HuH-7.5 (cell line): ENCODE measurements around the gene PRLR.
"Not testable (repeated sequence)": the region's sequence is repeated elsewhere in the genome, so short reads cannot be mapped to it uniquely, and the experiment has no call there.

Experiments used
- DNase-seq: peaks from one replicate; pipeline ENCODE4 v3.0.0; 2011; ENCODE audit warnings: low spot score

Gene PRLR

DNA sequence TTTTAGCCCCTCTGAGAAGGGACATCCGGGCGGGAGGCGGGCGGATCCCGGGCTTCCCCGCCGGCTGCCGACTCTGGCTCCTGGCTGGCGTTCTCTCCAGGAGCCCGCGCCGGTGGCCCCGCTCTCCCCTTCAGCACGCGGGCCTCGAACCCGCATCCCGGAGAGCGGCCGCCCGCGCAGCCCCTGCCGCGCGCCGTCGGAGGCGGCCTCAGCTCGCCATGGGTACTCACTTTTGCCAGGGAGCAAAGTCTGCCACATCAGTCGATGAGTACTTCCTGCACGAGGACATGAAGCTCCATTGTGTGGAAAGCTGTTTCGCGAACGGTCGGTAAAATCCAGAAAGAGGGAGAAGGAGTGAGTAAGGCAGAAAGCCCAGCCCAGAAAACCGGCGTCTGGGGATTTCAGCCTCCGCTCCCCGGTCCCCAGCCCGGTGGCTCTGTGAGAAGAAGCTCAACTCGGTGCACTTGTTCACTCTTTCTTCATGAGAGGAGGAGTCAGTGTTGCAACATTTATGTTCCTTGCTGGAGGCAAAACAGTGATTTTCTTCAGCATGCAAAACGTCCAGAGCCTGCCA lies at the start of gene PRLR:
Gene PRLR (minus strand): TSS at position 450 of the 574 bp plus-strand sequence. CDS start 140,867 bp downstream, outside the sequence.
- DNase-seq: peak; percentile 55

DNA sequence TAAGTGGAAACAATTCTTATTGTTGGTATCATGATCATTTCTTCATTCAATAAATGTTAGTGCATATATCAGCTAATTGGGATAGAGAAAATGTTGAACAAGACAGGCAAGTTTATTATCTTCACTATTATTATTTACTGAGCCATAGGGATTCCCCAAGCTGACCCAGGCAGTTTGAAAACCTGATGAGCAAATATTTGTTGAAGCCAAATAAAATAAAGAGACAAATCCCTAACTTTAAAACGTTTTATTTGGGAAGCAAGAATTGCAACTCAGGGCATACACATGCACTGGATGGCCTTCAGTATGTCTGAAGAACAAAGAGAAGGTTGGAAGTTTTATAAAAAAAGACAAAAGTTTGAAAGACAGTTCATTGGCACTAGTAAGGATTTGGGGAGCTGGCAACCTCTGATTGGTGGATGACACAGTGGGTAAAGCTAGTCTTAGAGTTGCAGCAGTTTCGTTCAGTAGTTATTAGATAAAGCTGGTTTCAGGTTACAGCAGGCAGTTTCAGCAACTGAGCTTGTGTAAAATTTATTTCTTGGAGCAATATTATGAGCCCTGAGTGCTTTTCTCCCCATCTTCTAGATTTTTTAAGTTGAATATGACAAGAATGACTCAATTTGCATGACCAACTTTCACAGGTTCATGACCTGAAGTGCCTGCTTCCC lies 44.7 kb upstream of the PRLR start:
- DNase-seq: no peak

DNA sequence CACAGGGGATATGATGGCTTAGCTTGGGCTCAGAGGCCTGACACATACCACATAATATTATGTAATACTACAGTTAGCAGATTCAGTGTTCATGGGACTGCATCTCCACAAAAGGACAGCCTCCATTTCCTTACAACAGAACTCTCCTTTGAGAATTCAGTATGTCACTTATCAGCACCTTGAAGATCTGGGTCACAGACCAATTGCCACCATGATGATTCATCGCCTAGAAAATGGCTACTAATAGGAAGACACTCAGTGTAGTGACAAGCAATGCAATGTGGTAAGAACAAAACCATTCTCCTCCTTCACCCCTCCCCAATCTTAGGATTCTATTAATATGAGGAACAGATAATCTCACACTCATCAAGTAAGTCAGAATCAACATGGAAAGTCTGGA lies 38.7 kb upstream of the PRLR start:
- no peak for DNase-seq

DNA sequence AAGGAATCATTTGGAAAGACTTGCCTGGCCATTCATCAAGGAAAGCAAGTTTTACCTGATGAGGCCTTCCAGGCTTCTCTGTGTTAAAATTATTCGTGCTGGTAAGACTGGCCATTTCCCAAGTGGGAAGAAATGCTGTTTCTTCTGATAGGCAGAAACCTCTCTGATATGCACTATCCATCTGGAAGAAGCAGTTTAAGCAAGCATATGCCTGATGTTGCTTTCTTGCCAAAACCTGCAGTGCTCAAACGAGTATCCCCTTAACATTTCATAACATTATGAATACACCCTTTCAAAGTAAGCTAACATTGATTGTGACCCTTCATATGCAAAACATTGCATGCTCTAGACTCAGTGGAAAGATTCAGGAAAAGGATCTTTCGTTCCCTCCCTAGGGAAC lies 36.0 kb upstream of the PRLR start:
- DNase-seq: no peak

DNA sequence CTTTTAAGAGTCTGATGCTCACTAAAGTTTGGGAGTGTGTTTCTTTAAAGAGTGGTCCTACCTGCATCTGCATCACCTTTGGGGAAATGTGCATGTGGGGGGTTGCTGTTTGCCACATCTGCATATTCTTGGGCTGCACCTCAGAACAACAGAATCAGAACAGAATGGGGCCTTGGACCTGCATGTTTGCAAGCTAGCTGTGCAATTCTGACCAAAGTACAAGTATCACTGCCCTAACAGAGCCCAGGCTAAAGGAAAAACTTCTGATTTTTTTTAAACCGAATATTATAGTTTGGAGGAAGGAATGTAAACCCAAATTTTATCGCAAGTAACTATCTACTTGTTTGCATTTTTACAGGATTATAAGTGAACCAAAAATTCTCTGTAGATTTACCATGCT lies 34.2 kb upstream of the PRLR start:
- DNase-seq: no peak

DNA sequence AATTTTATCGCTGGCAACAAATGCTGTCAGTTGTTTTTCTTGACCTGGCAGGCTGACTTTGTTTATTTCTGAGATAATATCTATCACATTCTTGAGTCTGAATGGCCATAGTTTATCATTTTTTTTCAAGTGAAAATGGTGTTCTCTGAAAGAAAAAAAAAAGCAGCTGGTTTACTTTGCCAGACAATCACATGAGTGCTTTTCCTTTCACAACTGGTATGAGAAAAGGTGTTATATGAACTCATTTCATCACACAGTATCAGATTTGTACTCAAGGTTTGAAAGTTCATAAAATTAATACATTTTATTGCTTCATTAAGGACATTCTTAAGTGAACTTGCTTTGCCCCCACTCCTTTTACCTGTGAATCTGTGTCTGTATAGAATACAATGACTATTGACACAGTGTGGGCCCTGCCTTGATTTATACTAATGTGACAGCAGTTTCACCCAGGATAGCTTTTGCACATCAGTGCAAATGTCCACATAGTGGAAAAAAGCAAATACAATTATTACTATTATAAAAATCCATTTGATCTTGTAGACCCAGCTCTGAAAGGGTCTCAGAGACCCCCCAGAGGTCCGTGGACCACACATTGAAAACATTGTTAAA lies 33.1 kb upstream of the PRLR start:
- DNase-seq: no peak

DNA sequence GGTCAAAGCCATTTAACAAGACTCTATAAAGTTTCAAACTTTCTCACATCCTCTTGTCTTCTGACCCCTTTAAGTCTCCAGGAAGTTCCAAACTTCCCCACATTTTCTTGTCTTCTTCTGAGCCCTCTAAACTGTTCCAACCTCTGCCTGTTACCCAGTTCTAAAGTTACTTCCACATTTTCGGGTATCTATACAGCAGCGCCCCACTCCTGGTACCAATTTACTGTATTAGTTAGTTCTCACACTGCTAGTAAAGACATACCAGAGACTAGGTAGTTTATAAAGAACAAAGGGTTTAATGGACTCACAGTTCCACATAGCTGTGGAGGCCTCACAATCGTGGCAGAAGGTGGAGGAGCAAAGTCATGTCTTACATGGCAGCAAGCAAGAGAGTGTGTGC lies 23.3 kb upstream of the PRLR start:
- no peak for DNase-seq

DNA sequence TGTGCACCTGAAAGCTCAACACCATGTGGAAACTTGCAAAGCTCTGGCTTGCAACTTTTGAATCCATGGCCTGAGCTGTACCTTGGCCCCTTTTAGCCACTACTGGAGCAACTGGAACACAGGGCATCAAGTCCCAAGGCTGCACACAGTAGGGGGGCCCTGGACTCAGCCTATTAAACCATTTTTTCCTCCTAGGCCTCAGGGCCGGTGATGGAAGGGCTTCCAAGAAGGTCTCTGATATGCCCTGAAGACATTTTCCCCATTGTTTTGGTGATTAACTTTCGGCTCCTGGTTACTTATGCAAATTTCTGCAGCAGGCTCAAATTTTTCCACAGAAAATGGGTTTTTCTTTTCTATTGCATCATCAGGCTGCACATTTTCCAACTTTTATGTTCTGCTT lies 22.7 kb upstream of the PRLR start:
- no peak for DNase-seq

DNA sequence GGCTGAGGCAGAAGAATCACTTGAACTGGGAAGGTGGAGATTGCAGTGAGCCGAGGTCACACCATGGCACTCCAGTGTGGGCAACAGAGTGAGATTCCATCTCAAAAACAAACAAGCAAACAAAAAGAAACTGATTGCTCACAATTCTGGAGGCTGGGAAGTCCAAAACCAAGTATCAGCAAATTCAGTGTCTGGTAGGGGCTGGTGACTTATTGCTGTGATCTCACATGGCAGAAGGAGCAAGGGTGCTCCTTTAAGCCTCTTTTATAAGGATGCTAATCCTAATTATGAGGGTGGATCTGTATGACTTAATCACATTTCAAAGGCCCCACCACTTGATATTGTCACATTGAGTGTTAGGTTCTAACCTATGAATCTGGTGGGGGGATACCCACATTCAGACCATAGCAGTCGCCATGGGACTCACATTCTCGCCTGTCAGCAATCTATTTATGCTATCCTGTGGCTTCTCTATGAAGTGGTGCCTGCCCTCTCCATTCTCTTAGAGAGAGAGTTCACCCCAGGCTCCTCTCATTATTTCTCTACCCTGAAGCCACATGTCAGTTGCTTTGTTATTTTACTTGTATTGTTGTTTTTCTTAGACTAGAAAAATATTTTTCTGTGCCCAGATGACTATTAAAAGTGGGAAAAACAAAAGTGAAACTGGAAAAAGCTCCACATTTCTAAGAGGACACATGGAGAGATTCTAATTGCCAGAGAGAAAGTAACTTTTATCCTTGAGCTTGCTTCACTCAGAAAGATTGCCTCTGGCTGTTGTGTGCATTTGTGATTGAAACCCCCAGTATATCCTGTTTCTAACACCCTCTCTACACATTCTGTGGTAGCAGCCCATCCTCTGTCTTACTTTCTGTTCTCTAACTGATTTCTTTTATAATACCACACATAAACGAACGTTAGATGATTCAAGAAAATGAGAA lies 18.8 kb upstream of the PRLR start:
- DNase-seq: no peak

DNA sequence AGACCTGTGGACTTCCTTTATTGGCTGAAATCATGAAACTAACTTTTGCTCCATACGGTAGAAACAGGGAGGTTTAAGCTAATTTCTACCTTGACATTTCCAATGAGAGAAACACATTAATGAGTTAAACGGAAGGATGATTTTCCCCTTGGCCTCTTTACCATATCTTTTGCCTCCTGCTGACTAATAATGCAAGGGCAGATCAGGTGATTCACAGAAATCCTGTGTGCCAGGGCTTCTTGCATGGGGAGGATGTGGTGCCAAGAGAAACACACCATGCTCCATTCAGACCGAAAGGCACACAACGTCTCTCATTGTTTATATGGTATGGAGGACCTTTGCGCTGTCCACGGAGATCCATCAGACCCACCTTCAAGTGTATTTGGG lies 17.4 kb upstream of the PRLR start:
- no peak for DNase-seq

DNA sequence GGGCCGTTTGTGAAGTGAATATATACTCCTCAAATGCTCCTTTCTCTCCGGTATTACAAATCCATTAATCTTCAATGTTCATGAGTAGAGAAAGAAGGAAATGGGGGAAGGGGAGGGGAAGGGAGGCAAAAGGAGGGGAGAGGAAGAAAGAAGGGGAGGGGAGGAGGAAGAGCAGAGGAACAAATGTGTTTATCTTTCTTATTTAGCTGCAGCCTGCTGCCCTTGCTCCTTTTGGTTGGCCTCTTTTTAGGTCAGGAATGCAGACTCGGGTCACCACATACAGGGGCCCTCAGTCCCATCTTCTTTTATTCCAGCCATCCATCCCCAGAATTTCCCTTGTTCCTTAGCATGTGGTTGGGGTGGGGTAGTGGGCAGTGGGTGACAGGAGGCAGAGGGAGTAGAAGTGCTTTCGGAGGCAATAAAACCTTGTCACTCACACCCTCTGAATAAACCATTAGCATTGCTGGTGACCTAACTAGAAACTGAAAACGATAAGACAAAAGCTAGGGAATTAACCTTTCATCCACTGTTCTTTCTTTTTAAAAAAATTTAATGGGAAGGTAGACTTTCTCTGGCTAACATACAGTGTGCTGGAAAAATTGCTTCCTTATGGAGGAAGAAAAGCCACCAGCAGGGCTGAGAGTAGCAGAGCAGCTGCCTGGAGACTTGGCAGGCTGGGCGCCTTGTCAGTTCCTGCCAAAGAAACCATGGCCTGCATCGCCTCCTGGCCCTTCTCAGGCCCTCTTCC lies 16.8 kb upstream of the PRLR start:
- DNase-seq: no peak

DNA sequence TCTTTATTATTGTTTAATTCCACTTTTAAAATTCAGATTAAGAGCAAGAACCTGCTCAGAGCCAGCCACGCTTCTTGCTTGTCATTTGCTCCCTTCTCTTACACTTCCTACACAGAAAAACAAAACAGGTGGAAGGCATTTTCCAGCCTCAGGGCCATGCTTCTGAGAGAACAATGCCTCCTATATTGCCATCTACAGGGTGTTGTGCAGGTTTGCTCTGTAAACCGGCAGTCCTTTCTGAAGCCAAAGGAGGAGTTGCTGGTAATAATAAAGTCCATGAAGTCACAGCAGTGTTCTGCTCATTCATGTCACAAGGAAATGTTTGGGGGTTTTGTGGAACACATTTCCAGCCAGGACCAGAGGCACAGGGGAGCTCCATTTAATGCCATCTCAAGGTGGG lies 16.1 kb upstream of the PRLR start:
- DNase-seq: no peak

DNA sequence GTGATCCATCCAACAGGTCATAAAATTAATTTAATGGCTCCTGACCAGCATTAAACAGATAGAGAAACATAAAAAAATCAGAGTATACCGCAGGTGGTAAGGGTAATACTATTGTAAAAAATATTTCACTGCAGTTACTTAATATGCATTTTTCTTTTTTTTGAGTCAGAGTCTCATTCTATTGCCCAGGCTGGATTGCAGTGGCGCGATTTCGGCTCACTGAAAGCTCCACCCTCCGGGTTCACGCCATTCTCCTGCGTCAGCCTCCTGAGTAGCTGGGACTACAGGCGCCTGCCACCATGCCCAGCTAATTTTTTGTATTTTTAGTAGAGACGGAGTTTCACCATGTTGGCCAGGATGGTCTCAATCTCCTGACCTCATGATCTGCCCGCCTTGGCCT lies 15.1 kb upstream of the PRLR start:
- DNase-seq: not testable (repeated sequence)

DNA sequence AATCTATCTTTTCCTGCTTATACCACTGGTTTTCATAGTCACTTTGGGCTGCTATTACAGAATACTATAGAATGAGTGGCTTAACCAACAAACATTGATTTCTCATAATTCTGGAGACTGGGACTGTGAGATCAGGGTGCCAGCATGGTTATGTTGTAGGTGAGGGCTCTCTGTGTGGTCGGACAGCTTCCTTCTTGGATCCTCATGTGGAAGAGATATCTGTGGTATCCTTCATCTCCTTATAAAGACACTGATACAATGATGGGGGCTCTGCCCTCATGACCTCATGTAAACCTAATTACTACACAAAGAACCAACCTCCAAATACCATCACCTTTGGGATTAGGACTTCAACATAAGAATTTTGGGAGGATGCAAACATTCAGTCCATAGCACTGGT lies 13.9 kb upstream of the PRLR start:
- DNase-seq: no peak

DNA sequence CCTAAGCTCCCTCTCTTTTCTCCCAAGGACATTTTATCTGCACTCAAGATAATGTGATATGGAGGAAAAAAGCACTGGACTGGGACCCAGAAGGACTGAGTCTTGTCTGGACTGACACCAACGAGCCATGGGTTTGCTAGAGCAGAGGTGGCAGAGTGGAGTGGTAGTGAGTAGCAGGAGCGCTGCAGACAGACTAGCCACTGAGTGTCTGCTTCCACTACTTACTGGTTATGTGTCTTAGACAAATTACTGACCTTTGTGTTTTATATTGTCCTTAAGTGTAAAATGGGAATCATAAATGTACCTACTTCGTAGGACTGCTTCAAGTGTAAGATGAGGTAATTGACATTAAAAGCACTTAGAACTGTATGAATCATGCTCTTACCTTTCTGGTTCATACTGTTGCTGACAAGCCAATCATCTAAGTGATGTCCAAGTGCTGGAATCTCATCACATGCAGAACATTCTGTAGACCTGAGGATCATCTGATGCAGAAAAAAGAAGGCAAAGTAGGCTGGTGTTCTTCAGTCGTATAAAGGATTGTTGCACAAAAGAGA lies 12.5 kb upstream of the PRLR start:
- no peak for DNase-seq

DNA sequence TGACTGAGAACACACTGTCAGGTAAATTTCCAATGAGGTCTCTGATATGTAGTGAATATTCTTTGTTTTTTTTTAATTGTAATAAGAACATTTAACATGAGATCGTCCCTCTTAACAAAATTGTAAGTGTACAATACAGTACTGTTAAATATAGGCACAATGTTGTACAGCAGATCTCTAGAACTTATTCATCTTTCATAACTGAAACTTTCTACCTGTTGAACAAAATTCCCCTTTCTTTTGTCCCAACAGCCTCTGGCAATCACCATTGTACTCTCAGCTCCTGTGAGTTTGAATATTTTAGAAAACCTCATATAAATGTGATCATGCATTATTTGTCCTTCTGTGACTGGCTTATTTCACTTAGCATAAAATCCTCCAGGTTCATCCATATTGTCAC lies 10.6 kb upstream of the PRLR start:
- DNase-seq: no peak

DNA sequence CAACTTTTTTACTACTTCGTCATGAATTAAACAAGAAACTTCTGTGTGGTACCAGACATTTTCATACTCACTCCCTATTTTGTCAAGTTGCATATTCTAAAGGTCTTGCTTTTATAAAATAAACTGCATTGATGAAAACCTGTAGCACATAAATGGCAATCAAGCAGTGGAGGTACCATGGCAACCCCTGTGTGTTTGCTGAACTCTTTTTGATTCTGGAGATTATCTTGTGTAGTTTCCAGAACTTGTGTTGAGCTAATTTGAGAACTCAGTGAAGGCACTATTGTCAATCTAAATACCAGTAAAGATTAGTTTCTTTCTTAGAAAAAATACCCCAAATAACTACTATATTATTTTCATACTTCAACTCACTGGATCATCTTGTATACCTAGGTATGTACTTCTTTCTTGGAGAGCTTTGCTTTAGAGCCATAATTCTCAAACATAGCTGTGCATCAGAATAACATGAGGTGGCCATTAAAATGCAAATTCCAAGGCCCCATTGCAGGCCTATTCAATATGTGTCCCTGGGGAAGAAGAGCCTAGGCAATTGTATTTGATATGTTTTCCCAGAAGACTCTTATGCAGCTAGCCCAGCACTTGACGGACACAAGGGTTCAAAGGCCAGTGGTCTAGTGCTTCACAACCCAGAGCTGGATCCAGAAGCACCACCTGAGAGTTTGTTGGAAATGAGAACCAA lies 9.8 kb upstream of the PRLR start:
- DNase-seq: no peak

DNA sequence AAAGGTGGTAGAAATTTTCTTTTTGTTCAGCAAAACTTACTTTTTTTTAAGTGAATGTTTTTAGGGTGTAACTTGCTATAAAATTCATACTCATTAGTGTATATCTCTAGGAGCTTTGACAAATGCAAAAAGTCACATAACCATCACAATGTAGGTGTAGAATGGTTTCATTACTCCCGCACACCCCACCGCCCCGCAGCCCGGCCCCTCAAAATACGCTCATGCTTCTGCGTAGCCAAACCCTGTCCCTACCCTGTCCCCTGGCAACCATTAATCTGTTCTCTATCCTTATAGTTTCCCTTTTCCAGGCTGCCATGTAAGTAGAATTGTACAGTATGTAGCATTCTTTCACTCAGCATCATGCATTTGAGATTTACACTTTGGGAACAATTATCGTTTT lies 9.2 kb upstream of the PRLR start:
- DNase-seq: no peak

DNA sequence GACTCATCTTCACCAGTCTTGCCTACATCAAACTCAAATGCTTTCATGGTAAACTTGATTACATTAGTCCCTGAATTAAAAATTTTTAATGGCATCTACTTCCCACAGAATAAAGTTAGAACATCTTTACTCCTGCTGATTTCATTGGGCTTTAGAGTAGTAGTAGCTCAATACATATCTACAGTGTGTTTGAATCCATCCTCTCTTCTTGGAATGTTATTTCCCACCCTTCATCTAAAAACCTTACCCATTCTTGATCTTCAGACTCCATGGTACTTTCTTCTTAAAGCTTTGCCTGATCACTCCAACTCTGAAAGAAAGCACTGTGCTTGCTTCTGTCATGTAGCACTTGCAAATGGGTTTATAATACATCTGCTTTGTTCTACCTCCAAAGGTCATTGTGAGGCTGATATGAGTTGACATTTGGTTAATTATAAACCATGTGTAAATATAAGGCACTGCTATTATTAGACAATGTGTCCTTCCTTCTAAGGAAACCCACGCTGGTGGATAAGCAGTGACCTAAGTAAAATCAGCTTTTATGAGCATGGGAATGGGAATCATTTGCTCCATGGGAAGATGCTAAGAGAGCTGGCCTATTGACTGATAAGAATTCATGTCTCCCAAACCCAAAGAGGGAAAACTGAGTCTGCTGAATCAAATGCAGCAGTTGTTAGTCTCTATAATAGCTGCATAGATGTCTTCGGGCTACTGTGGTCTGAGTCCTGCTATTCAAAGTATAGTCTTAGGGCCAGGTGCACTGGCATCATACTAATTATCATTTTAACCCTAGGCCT lies 7.5 kb upstream of the PRLR start:
- DNase-seq: peak; percentile 75

DNA sequence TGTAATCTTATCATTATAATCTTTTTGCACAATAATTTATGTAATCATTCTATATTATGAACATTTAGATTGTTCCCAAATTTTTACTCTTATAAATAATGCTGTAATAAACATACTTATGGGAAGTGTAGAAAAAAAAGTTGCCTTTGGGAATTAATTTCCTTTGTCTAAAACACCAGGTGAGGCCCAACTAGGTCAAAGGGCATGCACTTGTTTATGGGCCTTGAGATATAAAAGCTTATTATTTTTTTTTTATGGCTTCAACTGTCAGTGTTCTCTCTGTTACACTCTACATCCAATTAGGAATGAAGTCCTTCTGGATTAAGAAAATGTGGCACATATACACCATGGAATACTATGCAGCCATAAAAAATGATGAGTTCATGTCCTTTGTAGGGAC lies 6.5 kb upstream of the PRLR start:
- no peak for DNase-seq
